HG03457 (cell line): ENCODE data around the gene PRKCD.

Experiments
- ATAC-seq: cut with Tn5 transposase; IDR thresholded peaks from one replicate; pipeline ENCODE4 v1.9.1; 2021; ENCODE audit warnings: moderate number of reproducible peaks; ENCODE audit not compliant: unreplicated experiment

The PRKCD gene

GRCh38 chr3:53188720-53189119 lies 27.7 kb downstream of the PRKCD start:
- ATAC-seq = no peak

DNA sequence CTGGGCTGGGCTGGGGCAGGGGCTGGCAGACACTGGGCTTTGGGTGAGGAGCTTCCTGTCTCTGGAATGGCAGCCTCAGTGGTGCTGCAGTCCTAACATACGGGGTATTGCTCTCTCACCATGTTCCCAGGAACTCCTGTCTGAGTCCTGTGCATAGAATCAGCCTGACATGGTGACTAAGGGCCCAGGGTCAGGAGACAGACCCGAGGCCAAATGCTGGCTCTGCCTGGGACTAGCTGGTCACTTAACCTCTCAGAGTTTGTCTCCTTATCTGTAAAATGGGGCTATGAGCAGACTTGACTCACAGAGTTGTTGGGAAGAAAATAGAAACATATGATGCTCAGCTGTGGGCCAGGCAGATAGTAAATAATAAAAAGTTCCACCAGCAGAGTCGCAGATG lies 28.3 kb downstream of the PRKCD start:
- no peak for ATAC-seq

GRCh38 chr3:53190659-53191058 lies 29.6 kb downstream of the PRKCD start:
- ATAC-seq = no peak

GRCh38 chr3:53191836-53192480 lies 30.9 kb downstream of the PRKCD start:
- ATAC-seq = no peak

DNA sequence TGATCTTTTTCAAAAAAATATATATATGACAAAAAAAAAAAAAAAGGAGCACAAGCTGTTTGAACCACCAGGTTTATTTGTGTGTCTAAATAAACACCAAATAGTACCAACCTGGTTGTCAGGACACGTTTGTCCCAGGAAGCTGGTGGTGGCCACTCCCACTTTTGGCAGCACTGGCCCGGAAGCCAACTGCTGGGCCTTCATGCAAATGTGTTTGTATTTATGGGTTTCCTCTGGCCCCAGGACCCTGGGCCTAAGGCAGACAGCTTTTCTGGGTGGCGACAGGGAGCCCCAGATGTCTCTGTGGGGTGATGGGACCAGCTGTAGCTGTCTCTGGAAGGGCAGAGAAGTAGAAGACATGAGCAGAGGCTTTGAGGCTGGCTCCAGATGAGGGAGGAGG lies 31.6 kb downstream of the PRKCD start:
- ATAC-seq = peak; percentile 51

DNA sequence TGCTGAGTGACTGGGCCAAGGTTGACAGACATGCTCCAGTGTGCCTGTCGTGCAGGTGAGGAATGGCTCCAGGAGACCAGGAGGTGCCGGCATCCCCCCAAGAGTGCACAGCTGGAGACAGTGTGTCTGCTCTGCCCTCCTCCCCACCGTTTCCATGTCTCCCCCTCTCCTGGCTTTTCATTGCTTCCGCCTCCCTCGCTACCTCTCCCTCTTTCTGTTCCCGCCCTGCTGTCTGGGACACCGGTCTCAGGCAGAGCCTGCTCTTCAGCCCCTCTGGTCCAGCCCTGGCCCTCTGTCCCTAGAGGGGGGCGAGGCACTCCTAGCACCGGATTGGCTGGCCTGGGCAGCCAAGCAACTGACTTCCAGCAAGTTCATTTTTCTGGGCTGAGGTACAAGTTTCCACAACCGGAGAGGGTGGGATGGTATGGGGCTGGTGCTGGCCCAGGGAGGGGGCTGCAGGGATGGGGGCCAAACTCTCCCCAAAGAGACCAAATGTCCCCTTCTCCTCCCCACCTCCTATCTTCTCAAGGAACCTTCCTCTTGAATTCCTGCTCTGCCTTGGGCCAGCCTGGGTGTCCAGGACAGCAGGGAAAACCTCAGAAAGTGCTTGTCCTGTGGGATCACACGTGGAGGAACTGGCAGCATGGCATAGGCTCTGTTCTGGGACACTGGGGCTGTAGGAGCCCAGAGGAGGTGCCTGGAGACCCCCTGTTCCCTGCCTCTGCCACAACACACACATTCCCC lies 32.6 kb downstream of the PRKCD start:
- ATAC-seq = no peak

GRCh38 chr3:53194210-53195065 lies 33.4 kb downstream of the PRKCD start:
- no peak for ATAC-seq

- ATAC-seq = no peak
Observed at GRCh38 chr3:53195066-53195450, 34.0 kb downstream of the PRKCD start.

DNA sequence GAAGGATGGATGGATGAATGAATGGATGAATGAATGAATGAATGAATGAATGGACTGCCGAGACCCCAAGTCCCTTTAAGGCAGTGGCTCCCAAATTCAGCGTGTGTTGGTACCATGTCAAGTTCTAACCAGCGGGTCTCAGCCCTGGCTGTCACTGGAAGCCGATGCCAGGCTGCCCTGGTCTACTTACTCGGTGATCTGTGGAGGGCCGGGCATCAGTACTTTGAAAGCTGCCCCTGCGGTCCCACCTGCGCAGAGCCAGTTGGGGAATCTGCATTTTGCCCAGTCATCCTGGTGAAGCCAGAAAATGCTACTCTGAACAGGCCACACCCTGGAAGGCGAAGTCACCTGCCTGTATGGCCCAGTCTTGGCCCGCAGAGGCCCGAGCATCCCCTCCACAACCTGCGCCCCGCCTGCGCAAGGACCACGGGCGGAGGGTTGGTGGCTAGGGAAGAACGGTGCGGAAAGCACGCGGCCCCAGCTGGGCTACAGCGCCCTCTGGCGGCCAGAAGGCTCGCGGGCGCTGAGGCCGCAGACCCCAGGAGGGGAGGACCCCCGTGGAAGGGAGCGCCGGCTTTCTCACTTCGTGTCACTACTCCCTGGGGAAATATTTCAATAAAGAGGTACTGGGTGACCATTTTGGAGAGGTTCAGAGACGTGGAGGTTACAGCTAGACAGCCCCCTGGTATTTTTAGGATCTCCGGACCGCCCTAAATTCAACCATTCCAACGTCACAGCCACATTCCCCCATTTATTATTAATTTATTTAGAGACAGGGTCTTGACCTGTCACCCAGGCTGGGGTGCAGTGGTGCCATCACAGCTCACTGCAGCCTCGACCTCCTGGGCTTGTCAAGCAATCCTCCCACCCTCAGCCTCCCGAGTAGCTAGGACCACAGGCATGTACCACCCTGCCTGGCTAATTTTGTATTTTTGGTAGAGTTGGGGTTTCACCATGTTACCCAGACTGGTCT lies 34.9 kb downstream of the PRKCD start:
- no peak for ATAC-seq

DNA sequence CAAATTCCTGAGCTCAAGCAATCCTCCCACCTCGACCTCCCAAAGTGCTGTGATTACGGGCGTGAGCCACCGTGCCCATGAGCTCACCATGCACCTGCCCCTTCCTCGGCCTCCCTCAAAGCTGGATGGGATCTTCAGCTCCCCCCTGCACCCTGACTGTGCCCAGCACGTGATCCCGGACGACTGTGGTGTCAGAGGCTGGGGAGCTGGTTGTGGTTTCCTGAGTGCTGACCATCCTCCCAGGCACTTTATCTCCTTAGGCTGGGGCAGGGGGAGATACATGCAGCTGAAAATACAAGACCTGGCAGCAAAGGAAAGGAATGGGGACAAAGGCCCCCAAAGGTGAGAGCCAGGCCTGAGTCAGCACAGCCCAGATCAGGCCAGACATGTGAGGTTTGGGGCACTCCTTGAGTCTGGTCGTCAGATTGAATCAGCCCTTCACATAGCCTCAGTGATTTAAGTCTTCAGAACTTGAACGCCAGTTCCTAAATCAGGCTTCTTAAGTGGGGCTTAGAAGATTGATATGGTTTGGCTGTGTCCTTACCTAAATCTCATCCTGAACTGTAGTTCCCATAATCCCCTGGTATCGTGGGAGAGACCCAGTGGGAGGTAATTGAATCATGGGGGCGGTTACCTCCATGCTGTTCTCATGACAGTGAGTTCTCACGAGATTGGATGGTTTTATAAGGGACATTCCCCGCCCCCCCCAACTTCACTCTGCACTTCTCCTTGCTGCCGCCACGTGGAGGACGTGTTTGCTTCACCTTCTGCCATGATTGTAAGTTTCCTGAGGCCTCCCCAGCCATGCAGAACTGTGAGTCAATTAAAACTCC lies 35.8 kb downstream of the PRKCD start:
- ATAC-seq = no peak

- no peak for ATAC-seq
Observed at GRCh38 chr3:53198256-53198977, 37.4 kb downstream of the PRKCD start.

DNA sequence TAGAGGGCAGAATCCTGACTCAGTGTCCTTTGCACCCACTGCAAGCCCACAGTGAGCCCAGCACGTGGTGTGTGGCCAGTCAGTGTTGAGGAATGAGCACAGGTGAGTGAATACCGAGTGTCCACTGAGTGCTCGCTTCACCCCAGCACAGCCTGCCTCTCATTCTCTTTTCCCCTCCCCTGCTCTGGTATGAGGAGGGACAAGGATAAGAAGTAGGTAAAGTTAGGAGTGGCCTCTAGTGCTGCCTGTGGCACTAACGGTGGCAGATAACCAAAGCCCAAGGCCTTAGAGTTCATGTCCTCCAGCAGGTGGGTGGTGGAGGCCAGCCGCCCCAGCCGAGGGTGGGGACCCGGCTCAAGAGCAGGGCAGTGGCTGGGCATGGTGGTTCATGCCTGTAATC lies 38.0 kb downstream of the PRKCD start:
- ATAC-seq = no peak

DNA sequence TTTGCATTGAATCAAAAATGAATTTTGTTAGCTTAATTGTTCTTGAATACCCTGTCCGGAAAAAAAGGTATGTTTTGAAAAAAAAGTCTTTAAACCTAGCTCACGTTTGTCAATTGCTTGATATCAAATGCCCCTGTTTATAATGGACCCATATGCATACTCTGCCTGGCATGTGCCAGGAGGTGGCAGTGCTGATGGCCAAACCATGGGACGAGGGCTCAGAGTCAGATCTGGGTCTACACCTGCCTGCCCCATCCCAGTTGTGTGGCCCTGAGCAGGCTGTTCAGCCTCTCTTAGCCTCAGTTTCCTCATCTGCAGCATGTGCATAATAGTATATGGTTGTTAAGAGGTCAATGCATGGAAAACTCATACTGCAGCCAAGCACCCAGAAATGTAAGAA lies 38.8 kb downstream of the PRKCD start:
- ATAC-seq = no peak

- no peak for ATAC-seq
Observed at GRCh38 chr3:53200501-53201498, 39.8 kb downstream of the PRKCD start.

GRCh38 chr3:53202331-53203015 lies 41.5 kb downstream of the PRKCD start:
- ATAC-seq = no peak

DNA sequence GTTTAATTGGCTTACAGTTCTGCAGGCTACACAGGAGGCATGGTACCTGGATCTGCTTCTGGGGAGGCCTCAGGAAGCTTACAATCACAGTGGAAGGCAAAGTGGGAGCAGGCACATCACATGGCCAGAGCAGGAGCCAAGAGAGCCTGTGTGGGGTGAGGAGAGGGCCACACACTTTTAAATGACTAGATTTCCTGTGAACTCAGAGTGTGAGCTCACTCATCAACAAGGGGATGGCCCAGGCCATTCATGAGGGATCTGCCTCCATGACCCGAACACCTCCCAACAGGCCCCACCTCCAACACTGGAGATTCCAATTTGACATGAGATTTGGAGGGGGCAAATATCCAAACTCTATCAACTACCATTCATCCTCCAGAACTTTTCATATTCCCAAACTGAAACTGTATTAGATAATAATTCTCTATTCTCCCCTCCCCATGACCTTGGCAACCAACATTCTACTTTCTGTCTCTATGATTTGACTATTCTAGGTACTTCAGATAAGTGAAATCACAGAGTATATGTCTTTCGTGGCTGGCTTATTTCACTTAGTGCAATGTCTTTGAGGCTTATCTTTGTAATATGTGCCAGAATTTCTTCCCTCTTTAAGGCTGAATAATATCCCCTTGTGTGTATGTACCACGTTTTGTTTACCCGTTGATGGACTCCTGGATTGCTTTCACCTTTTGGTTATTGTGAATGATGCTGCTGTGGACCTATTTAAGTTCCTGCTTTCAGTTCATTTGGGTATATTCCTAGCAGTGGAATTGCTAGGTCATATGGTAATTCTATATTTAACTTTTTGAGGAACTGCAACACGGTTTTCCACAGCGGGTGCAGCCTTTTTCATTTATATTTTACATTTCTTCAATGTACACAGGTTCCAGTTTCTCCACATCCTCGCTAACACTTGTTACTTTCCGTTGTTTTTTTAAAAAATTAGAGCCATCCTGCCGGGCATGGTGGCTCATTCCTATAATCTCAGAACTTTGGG lies 51.0 kb downstream of the PRKCD start:
- no peak for ATAC-seq
